ENCODE measurements around the gene MTMR12. TPM values are rescaled to one million over a fixed set of nuclear protein-coding genes. Genes with fewer than 3 reads are reported as not detected.

Gene MTMR12
- total and polyA plus RNA-seq, 2 donors (not counting 1 experiment from before 2014, with no cell fraction given), result 18.5 to 18.6 TPM

GRCh38 chr5:32201122-32201753, 111.5 kb downstream of the MTMR12 start:
- no peaks in the 10 kb centered on the region for H3K27me3 ChIP-seq (ENCODE audit: control insufficient read depth, insufficient read depth, low read length)
- no peak overlapping the region for H3K4me3 ChIP-seq (replicated peaks in 1 of 4; ENCODE audit: control extremely low read depth in 1 of 4, insufficient read depth in 1 of 4, low read depth in 3 of 4, low read length in 4 of 4)
- H3K79me2 ChIP-seq (ENCODE audit: control insufficient read depth, insufficient read depth, low read length), result no peaks in the 10 kb centered on the region
- no peaks in the 10 kb centered on the region for H4K20me1 ChIP-seq (ENCODE audit: control insufficient read depth, extremely low read depth, insufficient read depth, low read length)
- no peak overlapping the region for H3K4me2 ChIP-seq (ENCODE audit: extremely low read depth, insufficient read depth, low read length)
- no peak overlapping the region for H3K27ac ChIP-seq (ENCODE audit: insufficient read depth, low read length)
- TF ChIP-seq CTCF (conservative IDR thresholded peaks at IDR 0.05 in 1 of 2, IDR thresholded peaks at IDR 0.05 in 1 of 2; ENCODE audit: low read depth in 1 of 2, low read length in 2 of 2), result no peak
- no peak for TF ChIP-seq EZH2 (IDR thresholded peaks at IDR 0.05; ENCODE audit: low read length, missing control alignments)
- no peaks in the 10 kb centered on the region for H3K36me3 ChIP-seq (ENCODE audit: control insufficient read depth, insufficient read depth, low read length)
- H3K9me3 ChIP-seq (ENCODE audit: control insufficient read depth, insufficient read depth, low read depth, low read length), result no peaks in the 10 kb centered on the region
- H3K4me1 ChIP-seq (ENCODE audit: control insufficient read depth, extremely low read depth, insufficient read depth, low read length), result peaks cover 2% of the 10 kb centered on the region
- no peak overlapping the region for H3K9ac ChIP-seq (ENCODE audit: insufficient read depth, low read length)
- DNase-seq (ENCODE audit: low read depth in 2 of 2), result peak in 1 of 2 donors; percentile 55
- no peak overlapping the region for H2AFZ ChIP-seq (ENCODE audit: low read length)

- Histone ChIP-seq H3K4me1 (ENCODE audit: control insufficient read depth, extremely low read depth, insufficient read depth, low read length) (peaks cover 4% of the 10 kb centered on the region), H3K36me3 (ENCODE audit: control insufficient read depth, insufficient read depth, low read length) (no peaks in the 10 kb centered on the region), H2AFZ (ENCODE audit: low read length) (no peak overlapping the region), H3K9ac (ENCODE audit: insufficient read depth, low read length) (no peak overlapping the region), H3K9me3 (ENCODE audit: control insufficient read depth, insufficient read depth, low read depth, low read length) (no peaks in the 10 kb centered on the region), H3K4me3 (replicated peaks in 1 of 4; ENCODE audit: control extremely low read depth in 1 of 4, insufficient read depth in 1 of 4, low read depth in 3 of 4, low read length in 4 of 4) (no peak overlapping the region), H3K27ac (ENCODE audit: insufficient read depth, low read length) (no peak overlapping the region), H3K4me2 (ENCODE audit: extremely low read depth, insufficient read depth, low read length) (no peak overlapping the region), H3K27me3 (ENCODE audit: control insufficient read depth, insufficient read depth, low read length) (no peaks in the 10 kb centered on the region), H4K20me1 (ENCODE audit: control insufficient read depth, extremely low read depth, insufficient read depth, low read length) (no peaks in the 10 kb centered on the region), H3K79me2 (ENCODE audit: control insufficient read depth, insufficient read depth, low read length) (no peaks in the 10 kb centered on the region)
- DNase-seq (ENCODE audit: low read depth in 2 of 2), result no peak
- no peak for TF ChIP-seq EZH2 (IDR thresholded peaks at IDR 0.05; ENCODE audit: low read length, missing control alignments)
- no peak for TF ChIP-seq CTCF (conservative IDR thresholded peaks at IDR 0.05 in 1 of 2, IDR thresholded peaks at IDR 0.05 in 1 of 2; ENCODE audit: low read depth in 1 of 2, low read length in 2 of 2)
These were observed 115.7 kb downstream of the MTMR12 start for GRCh38 chr5:32197032-32197431.

- no peak overlapping the region for H3K4me2 ChIP-seq (ENCODE audit: extremely low read depth, insufficient read depth, low read length)
- no peaks in the 10 kb centered on the region for H3K79me2 ChIP-seq (ENCODE audit: control insufficient read depth, insufficient read depth, low read length)
- no peak for DNase-seq (ENCODE audit: low read depth in 2 of 2)
- H2AFZ ChIP-seq (ENCODE audit: low read length), result no peak overlapping the region
- H3K27me3 ChIP-seq (ENCODE audit: control insufficient read depth, insufficient read depth, low read length), result no peaks in the 10 kb centered on the region
- H3K9me3 ChIP-seq (ENCODE audit: control insufficient read depth, insufficient read depth, low read depth, low read length), result no peaks in the 10 kb centered on the region
- no peaks in the 10 kb centered on the region for H4K20me1 ChIP-seq (ENCODE audit: control insufficient read depth, extremely low read depth, insufficient read depth, low read length)
- H3K36me3 ChIP-seq (ENCODE audit: control insufficient read depth, insufficient read depth, low read length), result no peaks in the 10 kb centered on the region
- H3K9ac ChIP-seq (ENCODE audit: insufficient read depth, low read length), result no peak overlapping the region
- H3K4me1 ChIP-seq (ENCODE audit: control insufficient read depth, extremely low read depth, insufficient read depth, low read length), result peaks cover 4% of the 10 kb centered on the region
- no peak overlapping the region for H3K27ac ChIP-seq (ENCODE audit: insufficient read depth, low read length)
- H3K4me3 ChIP-seq (replicated peaks in 1 of 4; ENCODE audit: control extremely low read depth in 1 of 4, insufficient read depth in 1 of 4, low read depth in 3 of 4, low read length in 4 of 4), result no peak overlapping the region
- TF ChIP-seq EZH2 (IDR thresholded peaks at IDR 0.05; ENCODE audit: low read length, missing control alignments) (no peak), CTCF (conservative IDR thresholded peaks at IDR 0.05 in 1 of 2, IDR thresholded peaks at IDR 0.05 in 1 of 2; ENCODE audit: low read depth in 1 of 2, low read length in 2 of 2) (no peak)
These were observed 117.5 kb downstream of the MTMR12 start for GRCh38 chr5:32195265-32195664.

All from fibroblast of lung (primary cell).